GM20000 (cell line): ENCODE measurements around the gene AMBP.

ENCODE experiments used
- DNase-seq: peaks from one replicate; pipeline ENCODE4 v3.0.0; 2012; ENCODE audit warnings: low spot score
- CTCF ChIP-seq: IDR thresholded peaks from 2 replicates; pipeline ENCODE4 v1.5.1; 2012; ENCODE audit warnings: mild to moderate bottlenecking, control low read depth; ENCODE audit errors: extremely low read depth, missing control alignments

Gene AMBP

GRCh38 chr9:114051281-114051680, 26.8 kb downstream of the AMBP start:
- no peak for TF ChIP-seq CTCF
- no peak for DNase-seq

GRCh38 chr9:114050646-114051045, 27.5 kb downstream of the AMBP start:
- DNase-seq = no peak
- TF ChIP-seq CTCF = no peak

- TF ChIP-seq CTCF = no peak
- no peak for DNase-seq
Measured at GRCh38 chr9:114050226-114050568, 27.9 kb downstream of the AMBP start.

DNA sequence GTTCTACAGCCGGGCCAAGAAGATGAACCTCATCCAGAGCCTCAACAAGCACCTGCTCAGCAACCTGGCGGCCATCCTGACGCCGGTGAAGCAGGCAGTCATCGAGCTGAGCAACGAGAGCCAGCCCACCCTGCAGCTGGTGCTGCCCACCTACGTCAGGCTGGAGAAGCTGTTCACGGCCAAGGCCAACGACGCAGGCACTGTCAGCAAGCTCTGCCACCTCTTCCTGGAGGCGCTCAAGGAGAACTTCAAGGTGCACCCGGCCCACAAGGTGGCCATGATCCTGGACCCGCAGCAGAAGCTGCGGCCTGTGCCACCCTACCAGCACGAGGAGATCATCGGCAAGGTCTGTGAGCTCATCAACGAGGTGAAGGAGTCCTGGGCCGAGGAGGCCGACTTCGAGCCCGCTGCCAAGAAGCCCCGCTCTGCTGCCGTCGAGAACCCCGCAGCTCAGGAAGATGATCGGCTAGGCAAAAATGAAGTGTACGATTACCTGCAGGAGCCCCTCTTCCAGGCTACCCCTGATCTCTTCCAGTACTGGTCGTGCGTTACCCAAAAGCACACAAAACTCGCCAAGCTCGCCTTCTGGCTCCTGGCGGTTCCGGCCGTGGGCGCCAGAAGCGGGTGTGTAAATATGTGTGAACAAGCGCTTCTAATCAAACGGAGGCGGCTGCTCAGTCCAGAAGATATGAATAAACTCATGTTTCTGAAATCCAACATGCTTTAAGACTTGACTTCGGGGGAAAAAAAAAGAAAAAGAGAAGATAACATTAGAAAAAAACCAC, 28.5 kb downstream of the AMBP start:
- TF ChIP-seq CTCF = no peak
- DNase-seq = no peak

DNA sequence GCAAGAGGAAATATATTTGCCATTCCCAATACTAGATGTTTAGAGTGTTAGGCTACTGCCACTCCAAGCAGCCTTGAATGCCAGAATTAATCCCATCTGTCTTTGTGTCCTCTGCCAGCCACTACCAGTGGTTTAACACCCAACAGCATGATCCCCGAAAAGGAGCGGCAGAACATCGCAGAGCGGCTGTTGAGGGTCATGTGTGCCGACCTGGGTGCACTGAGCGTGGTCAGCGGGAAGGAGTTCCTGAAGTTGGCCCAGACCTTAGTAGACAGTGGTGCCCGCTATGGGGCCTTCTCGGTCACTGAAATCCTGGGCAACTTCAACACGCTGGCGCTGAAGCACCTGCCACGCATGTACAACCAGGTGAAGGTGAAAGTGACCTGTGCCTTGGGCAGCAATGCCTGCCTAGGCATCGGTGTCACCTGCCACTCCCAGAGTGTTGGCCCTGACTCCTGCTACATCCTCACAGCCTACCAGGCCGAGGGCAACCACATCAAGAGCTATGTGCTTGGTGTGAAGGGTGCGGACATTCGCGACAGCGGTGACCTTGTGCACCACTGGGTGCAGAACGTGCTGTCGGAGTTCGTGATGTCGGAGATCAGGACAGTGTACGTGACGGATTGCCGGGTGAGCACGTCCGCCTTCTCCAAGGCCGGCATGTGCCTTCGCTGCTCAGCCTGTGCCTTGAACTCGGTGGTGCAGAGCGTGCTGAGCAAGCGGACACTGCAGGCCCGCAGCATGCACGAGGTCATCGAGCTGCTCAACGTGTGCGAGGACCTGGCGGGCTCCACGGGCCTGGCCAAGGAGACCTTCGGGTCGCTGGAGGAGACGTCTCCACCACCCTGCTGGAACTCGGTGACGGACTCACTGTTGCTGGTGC, 29.3 kb downstream of the AMBP start:
- no peak for DNase-seq
- no peak for TF ChIP-seq CTCF

- peak; percentile 26 for TF ChIP-seq CTCF
- DNase-seq = no peak
Measured at GRCh38 chr9:114047717-114048116, 30.4 kb downstream of the AMBP start.

GRCh38 chr9:114046875-114047274, 31.2 kb downstream of the AMBP start:
- no peak for DNase-seq
- no peak for TF ChIP-seq CTCF
